ENCODE measurements around the gene CCNG2.

DNA sequence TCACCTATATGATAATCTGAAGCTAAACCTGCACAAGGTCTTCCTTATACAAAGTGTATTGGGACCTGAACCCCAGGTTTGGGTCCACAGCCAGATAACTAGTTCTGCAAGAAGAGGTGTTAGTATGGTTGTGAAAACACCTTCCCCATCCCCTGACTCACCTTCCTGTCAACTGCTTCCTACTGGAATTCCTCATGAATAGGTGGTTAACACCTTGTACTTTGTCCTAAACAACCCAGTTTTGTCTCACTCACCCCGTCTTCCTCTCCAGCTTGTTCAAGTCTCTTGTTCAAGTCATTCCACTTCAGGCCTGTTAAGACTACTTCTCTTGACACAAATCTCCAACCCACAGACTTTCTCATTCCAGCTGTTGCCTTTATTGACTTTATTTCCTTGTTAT, 45.5 kb downstream of the CCNG2 start:
- TF ChIP-seq, protein P1, sequence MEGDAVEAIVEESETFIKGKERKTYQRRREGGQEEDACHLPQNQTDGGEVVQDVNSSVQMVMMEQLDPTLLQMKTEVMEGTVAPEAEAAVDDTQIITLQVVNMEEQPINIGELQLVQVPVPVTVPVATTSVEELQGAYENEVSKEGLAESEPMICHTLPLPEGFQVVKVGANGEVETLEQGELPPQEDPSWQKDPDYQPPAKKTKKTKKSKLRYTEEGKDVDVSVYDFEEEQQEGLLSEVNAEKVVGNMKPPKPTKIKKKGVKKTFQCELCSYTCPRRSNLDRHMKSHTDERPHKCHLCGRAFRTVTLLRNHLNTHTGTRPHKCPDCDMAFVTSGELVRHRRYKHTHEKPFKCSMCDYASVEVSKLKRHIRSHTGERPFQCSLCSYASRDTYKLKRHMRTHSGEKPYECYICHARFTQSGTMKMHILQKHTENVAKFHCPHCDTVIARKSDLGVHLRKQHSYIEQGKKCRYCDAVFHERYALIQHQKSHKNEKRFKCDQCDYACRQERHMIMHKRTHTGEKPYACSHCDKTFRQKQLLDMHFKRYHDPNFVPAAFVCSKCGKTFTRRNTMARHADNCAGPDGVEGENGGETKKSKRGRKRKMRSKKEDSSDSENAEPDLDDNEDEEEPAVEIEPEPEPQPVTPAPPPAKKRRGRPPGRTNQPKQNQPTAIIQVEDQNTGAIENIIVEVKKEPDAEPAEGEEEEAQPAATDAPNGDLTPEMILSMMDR (conservative IDR thresholded peaks at IDR 0.05 in 1 of 2, IDR thresholded peaks at IDR 0.05 in 1 of 2; ENCODE audit: extremely low read depth in 1 of 2, insufficient read depth in 1 of 2, low read depth in 1 of 2, low read length in 2 of 2): no peak
- TF ChIP-seq EZH2 (IDR thresholded peaks at IDR 0.05; ENCODE audit: borderline replicate concordance, low read length): no peak

All from mammary epithelial cell (primary cell).